NCI-H748 (cell line): ENCODE measurements around the gene FAM153A.
"Not testable (repeated sequence)": the region's sequence is repeated elsewhere in the genome, so short reads cannot be mapped to it uniquely, and the experiment has no call there.

Experiments used
- DNase-seq: peaks from one replicate; lab custom pipeline; 2025; ENCODE audit not compliant: unreplicated experiment; lab: John Stamatoyannopoulos, UW

FAM153A gene

GRCh38 chr5:177782792-177783633 lies at the start of gene FAM153A:
Gene FAM153A, minus strand, starts transcription at chr5:177782899.
- DNase-seq = not testable (repeated sequence)

- DNase-seq = not testable (repeated sequence)
Measured at GRCh38 chr5:177832287-177832686, 49.6 kb upstream of the FAM153A start.

- DNase-seq = not testable (repeated sequence)
Measured at GRCh38 chr5:177826073-177826472, 43.4 kb upstream of the FAM153A start.

- DNase-seq = not testable (repeated sequence)
Measured at GRCh38 chr5:177824776-177825175, 42.1 kb upstream of the FAM153A start.

- not testable (repeated sequence) for DNase-seq
Measured at GRCh38 chr5:177822489-177822888, 39.8 kb upstream of the FAM153A start.

- DNase-seq = not testable (repeated sequence)
Measured at GRCh38 chr5:177819664-177820063, 37.0 kb upstream of the FAM153A start.

- DNase-seq = not testable (repeated sequence)
Measured at GRCh38 chr5:177812814-177813425, 30.2 kb upstream of the FAM153A start.

GRCh38 chr5:177812160-177812743 lies 29.6 kb upstream of the FAM153A start:
- DNase-seq = not testable (repeated sequence)

- DNase-seq = not testable (repeated sequence)
Measured at GRCh38 chr5:177809209-177809913, 26.7 kb upstream of the FAM153A start.

GRCh38 chr5:177808420-177808819 lies 25.7 kb upstream of the FAM153A start:
- DNase-seq = not testable (repeated sequence)

- not testable (repeated sequence) for DNase-seq
Measured at GRCh38 chr5:177807265-177807664, 24.6 kb upstream of the FAM153A start.

GRCh38 chr5:177801427-177801826 lies 18.7 kb upstream of the FAM153A start:
- DNase-seq = not testable (repeated sequence)

- not testable (repeated sequence) for DNase-seq
Measured at GRCh38 chr5:177798237-177798840, 15.6 kb upstream of the FAM153A start.

GRCh38 chr5:177793272-177793671 lies 10.6 kb upstream of the FAM153A start:
- DNase-seq = not testable (repeated sequence)

- DNase-seq = not testable (repeated sequence)
Measured at GRCh38 chr5:177791649-177792048, 8.9 kb upstream of the FAM153A start.

GRCh38 chr5:177782169-177782568 lies 530 bp downstream of the FAM153A start:
- not testable (repeated sequence) for DNase-seq

- DNase-seq = not testable (repeated sequence)
Measured at GRCh38 chr5:177771206-177771605, 11.5 kb downstream of the FAM153A start.

- not testable (repeated sequence) for DNase-seq
Measured at GRCh38 chr5:177770646-177771045, 12.1 kb downstream of the FAM153A start.

GRCh38 chr5:177763737-177764508 lies 18.8 kb downstream of the FAM153A start:
- not testable (repeated sequence) for DNase-seq

GRCh38 chr5:177760954-177761353 lies 21.7 kb downstream of the FAM153A start:
- not testable (repeated sequence) for DNase-seq
